ENCODE results near the gene EBF3.

The EBF3 gene

GRCh38 chr10:129787557-129787956, 176.5 kb downstream of the EBF3 start:
- no peak for DNase-seq

DNA sequence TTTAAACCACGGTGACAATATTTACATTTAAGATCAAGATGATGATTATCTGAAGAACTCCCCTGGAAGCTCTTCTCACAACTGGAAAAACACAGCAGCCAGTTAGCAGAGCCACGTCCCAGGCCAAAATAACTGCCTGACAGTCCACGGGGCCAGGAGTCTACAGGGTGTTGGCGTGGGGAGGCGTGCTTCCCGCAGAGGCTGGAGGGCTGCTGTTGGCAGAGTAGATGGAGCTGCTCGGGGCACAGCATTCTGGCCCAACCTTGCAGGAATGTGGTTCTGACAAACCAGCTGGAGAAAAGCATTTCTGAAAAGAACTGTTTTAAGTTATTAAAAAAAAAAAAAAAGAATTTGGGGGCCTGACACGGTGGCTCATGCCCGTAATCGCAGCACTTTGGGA, 177.9 kb downstream of the EBF3 start:
- no peak for DNase-seq

- no peak for DNase-seq
These were observed 178.5 kb downstream of the EBF3 start for GRCh38 chr10:129785536-129785981.
